ENCODE results near the gene TNNI2. TPM values are rescaled to one million over a fixed set of nuclear protein-coding genes. Genes with fewer than 3 reads are reported as not detected.

Gene TNNI2
- total RNA-seq, 2 donors from 2014 or later = 1.0 to 1.3 TPM

- DNase-seq (ENCODE audit: low spot score) = no peak
- intact Hi-C loops (cut with DNase I) = no loop called here
Measured at GRCh38 chr11:1841511-1842148, 2.8 kb downstream of the TNNI2 start.

- DNase-seq (ENCODE audit: low spot score) = no peak
- intact Hi-C loops (cut with DNase I) = no loop called here
Measured at GRCh38 chr11:1842149-1843097, 3.6 kb downstream of the TNNI2 start.

- intact Hi-C loops (cut with DNase I) = no loop called here
Measured at GRCh38 chr11:1843098-1843473, 4.3 kb downstream of the TNNI2 start.

GRCh38 chr11:1843796-1844195 is 5.0 kb downstream of the TNNI2 start:
- intact Hi-C loops (cut with DNase I) = no loop called here
- DNase-seq (ENCODE audit: low spot score) = no peak

More at GRCh38 chr11:1843098-1843473, 4.3 kb downstream of the TNNI2 start:
- no peak for DNase-seq (ENCODE audit: low spot score)

GRCh38 chr11:1844221-1845094 is 5.7 kb downstream of the TNNI2 start:
- DNase-seq (ENCODE audit: low spot score) = no peak
- intact Hi-C loops (cut with DNase I) = no loop called here

- no peak for DNase-seq (ENCODE audit: low spot score)
- intact Hi-C loops (cut with DNase I) = no loop called here
Measured at GRCh38 chr11:1845095-1845429, 6.3 kb downstream of the TNNI2 start.

GRCh38 chr11:1845561-1846452 is 7.0 kb downstream of the TNNI2 start:
- DNase-seq (ENCODE audit: low spot score) = no peak
- intact Hi-C loops (cut with DNase I) = no loop called here

GRCh38 chr11:1846453-1846932 is 7.7 kb downstream of the TNNI2 start:
- intact Hi-C loops (cut with DNase I) = no loop called here

GRCh38 chr11:1847006-1847735 is 8.4 kb downstream of the TNNI2 start:
- no peak for DNase-seq (ENCODE audit: low spot score)
- intact Hi-C loops (cut with DNase I) = no loop called here

More at GRCh38 chr11:1846453-1846932, 7.7 kb downstream of the TNNI2 start:
- no peak for DNase-seq (ENCODE audit: low spot score)

GRCh38 chr11:1847926-1848639 is 9.3 kb downstream of the TNNI2 start:
- no peak for DNase-seq (ENCODE audit: low spot score)
- intact Hi-C loops (cut with DNase I) = no loop called here

GRCh38 chr11:1848640-1849430 is 10.1 kb downstream of the TNNI2 start:
- DNase-seq (ENCODE audit: low spot score) = no peak
- intact Hi-C loops (cut with DNase I) = no loop called here

- intact Hi-C loops (cut with DNase I) = no loop called here
- no peak for DNase-seq (ENCODE audit: low spot score)
Measured at GRCh38 chr11:1851468-1852180, 12.8 kb downstream of the TNNI2 start.

- no peak for DNase-seq (ENCODE audit: low spot score)
- intact Hi-C loops (cut with DNase I) = no loop called here
Measured at GRCh38 chr11:1852271-1852876, 13.6 kb downstream of the TNNI2 start.

- intact Hi-C loops (cut with DNase I) = no loop called here
- no peak for DNase-seq (ENCODE audit: low spot score)
Measured at GRCh38 chr11:1852877-1853276, 14.1 kb downstream of the TNNI2 start, which contains the start of gene LSP1. Gene LSP1, plus strand, starts transcription at chr11:1853084. Its CDS starts 61 bp downstream, at chr11:1853145.

- intact Hi-C loops (cut with DNase I) = no loop called here
- no peak for DNase-seq (ENCODE audit: low spot score)
Measured at GRCh38 chr11:1853376-1854131, 14.8 kb downstream of the TNNI2 start.
